Natural killer cell (primary cell): ENCODE results near the gene RNF213. TPM values are rescaled to one million over a fixed set of nuclear protein-coding genes. Genes with fewer than 3 reads are reported as not detected.

Source experiments
- ATAC-seq, 3 donors: fragments of 150-1000 bp in 2 of 3; fragments of 200-7000 bp in 1 of 3; cut with Tn5 transposase; 1 replicate in 1 of 3; 2 replicates in 2 of 3; pipeline ENCODE4 v1.10.0; 2021; ENCODE audit warnings: mild to moderate bottlenecking in 2 of 3, moderate library complexity in 2 of 3
- DNase-seq, 2 donors: peaks; one replicate each; pipeline versions ENCODE4 v3.0.0 to v3.0.0-alpha.2; 2013 to 2021; ENCODE audit warnings: mixed read lengths in 1 of 2
- H3K27ac ChIP-seq: one replicate; pipeline ENCODE4 v1.5.1; 2013; ENCODE audit warnings: mild to moderate bottlenecking, low read length
- H3K27me3 ChIP-seq: one replicate; pipeline ENCODE4 v1.6.1; 2013; ENCODE audit warnings: low read length; ENCODE audit not compliant: control insufficient read depth, insufficient read depth
- H3K36me3 ChIP-seq: one replicate; pipeline ENCODE4 v1.6.1; 2013; ENCODE audit warnings: low read length; ENCODE audit not compliant: control insufficient read depth, insufficient read depth
- H3K4me1 ChIP-seq: one replicate; pipeline ENCODE4 v1.6.1; 2013; ENCODE audit warnings: low read length; ENCODE audit not compliant: control insufficient read depth, insufficient read depth
- H3K4me3 ChIP-seq: one replicate; pipeline ENCODE4 v1.5.1; 2013; ENCODE audit warnings: low read length
- H3K9me3 ChIP-seq: one replicate; pipeline ENCODE4 v1.6.1; 2013; ENCODE audit warnings: low read length; ENCODE audit not compliant: control insufficient read depth, insufficient read depth
- H3K27ac Mint-ChIP-seq, 2 donors: one replicate each; pipeline ENCODE4 v1.8.0; 2022; ENCODE audit warnings: mild to moderate bottlenecking in 2 of 2, mixed read lengths in 2 of 2, moderate library complexity in 1 of 2
- H3K27me3 Mint-ChIP-seq, 2 donors: one replicate each; pipeline ENCODE4 v1.8.0; 2022; ENCODE audit warnings: low read depth in 2 of 2, mixed read lengths in 2 of 2
- H3K36me3 Mint-ChIP-seq: one replicate; pipeline ENCODE4 v1.8.0; 2022; ENCODE audit warnings: mixed read lengths
- H3K4me1 Mint-ChIP-seq, 2 donors: one replicate each; pipeline ENCODE4 v1.8.0; 2022; ENCODE audit warnings: mixed read lengths in 2 of 2
- H3K4me3 Mint-ChIP-seq: one replicate; pipeline ENCODE4 v1.8.0; 2022; ENCODE audit warnings: mild to moderate bottlenecking, moderate library complexity, mixed read lengths
- H3K9me3 Mint-ChIP-seq, 2 donors: one replicate each; pipeline ENCODE4 v1.8.0; 2022; ENCODE audit warnings: mixed read lengths in 2 of 2
- CTCF ChIP-seq: fragments of 200-600 bp; IDR thresholded peaks from one replicate; pipeline ENCODE4 v1.8.0; 2022; ENCODE audit warnings: antibody characterized with exemption
- WGBS: methylation state at CpG from one replicate; pipeline ENCODE4 v1.1.7; 2013; ENCODE audit warnings: missing lambda C conversion rate; ENCODE audit not compliant: insufficient coverage; 5-methylcytosine and 5-hydroxymethylcytosine counted together
- intact Hi-C: fragments of 100-400 bp; cut with micrococcal nuclease; formaldehyde crosslinking; loops from one replicate; pipeline ENCODE4 v1.14.2; 2022
- total RNA-seq, 4 donors: library from RNA; stranded (reverse); fragments of 120-200 nt in 1 of 4; gene quantifications; one replicate each; pipeline versions ENCODE4 v1.2.3 to v1.2.4, GENCODE V29; 2013 to 2022

The RNF213 gene
- total RNA-seq, 3 donors from 2014 or later (not counting 1 experiment from before 2014, with no cell fraction given) = 929 to 1,120 (median 1,060) TPM

- Mint-ChIP-seq H3K9me3 (no peaks in the 10 kb centered on the region), H3K36me3 (peaks cover 10% of the 10 kb centered on the region), H3K27ac (no peak overlapping the region), H3K27me3 (no peaks in the 10 kb centered on the region), H3K4me3 (no peak overlapping the region), H3K4me1 (peaks cover 2 to 11% of the 10 kb centered on the region in 2 donors)
- DNase-seq (no peak), ATAC-seq (peak in 1 of 3 donors; percentile 15)
- H3K4me3 ChIP-seq = no peak overlapping the region
- peaks cover 81% of the 10 kb centered on the region for H3K36me3 ChIP-seq
- WGBS = 95% methylated on average over 8 of the region's 8 CpGs
- no peak overlapping the region for H3K27ac ChIP-seq
- no peaks in the 10 kb centered on the region for H3K9me3 ChIP-seq
- H3K27me3 ChIP-seq = no peaks in the 10 kb centered on the region
- intact Hi-C loops = no loop called here
- no peak for TF ChIP-seq CTCF
- no peaks in the 10 kb centered on the region for H3K4me1 ChIP-seq
These were observed 78.5 kb downstream of the RNF213 start for GRCh38 chr17:80339118-80339517.

DNA sequence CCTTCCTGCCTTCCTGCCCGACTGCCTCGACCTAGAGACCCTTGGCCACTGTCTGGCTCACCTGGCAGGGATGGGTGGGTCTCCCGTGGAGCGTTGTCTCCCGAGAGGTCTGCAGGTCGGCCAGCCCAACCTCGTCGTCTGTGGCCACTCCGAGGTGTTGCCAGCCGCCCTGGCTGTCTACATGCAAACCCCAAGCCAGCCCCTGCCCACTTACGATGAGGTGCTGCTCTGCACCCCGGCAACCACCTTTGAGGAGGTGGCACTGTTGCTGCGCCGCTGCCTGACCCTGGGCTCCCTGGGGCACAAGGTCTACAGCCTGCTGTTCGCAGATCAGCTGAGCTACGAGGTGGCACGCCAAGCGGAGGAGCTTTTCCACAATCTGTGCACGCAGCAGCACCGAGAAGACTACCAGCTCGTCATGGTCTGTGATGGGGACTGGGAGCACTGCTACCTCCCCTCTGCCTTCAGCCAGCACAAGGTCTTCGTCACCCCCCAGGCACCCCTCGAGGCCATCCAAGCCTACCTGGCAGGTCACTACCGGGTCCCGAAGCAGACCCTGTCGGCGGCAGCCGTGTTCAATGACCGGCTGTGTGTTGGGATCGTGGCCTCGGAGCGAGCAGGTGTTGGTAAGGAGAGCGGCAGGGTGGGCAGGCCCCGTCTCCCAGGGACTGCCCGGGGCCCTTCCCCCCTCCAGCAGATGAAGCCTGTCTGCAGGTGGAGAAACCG is 79.2 kb downstream of the RNF213 start:
- H3K4me1 Mint-ChIP-seq = peaks cover 10 to 11% of the 10 kb centered on the region in 2 donors
- no peak overlapping the region for H3K4me3 ChIP-seq
- H3K36me3 ChIP-seq = peaks cover 85% of the 10 kb centered on the region
- H3K27me3 ChIP-seq = no peaks in the 10 kb centered on the region
- DNase-seq (no peak), ATAC-seq (peak in 1 of 3 donors; percentile 19)
- WGBS = 94% methylated on average over 36 of the region's 36 CpGs
- H3K4me3 Mint-ChIP-seq = no peak overlapping the region
- H3K27me3 Mint-ChIP-seq = no peaks in the 10 kb centered on the region
- H3K27ac ChIP-seq = no peak overlapping the region
- no peak overlapping the region for H3K27ac Mint-ChIP-seq
- intact Hi-C loops = no loop called here
- no peaks in the 10 kb centered on the region for H3K9me3 Mint-ChIP-seq
- no peaks in the 10 kb centered on the region for H3K4me1 ChIP-seq
- H3K9me3 ChIP-seq = no peaks in the 10 kb centered on the region
- no peak for TF ChIP-seq CTCF
- H3K36me3 Mint-ChIP-seq = peaks cover 17% of the 10 kb centered on the region

DNA sequence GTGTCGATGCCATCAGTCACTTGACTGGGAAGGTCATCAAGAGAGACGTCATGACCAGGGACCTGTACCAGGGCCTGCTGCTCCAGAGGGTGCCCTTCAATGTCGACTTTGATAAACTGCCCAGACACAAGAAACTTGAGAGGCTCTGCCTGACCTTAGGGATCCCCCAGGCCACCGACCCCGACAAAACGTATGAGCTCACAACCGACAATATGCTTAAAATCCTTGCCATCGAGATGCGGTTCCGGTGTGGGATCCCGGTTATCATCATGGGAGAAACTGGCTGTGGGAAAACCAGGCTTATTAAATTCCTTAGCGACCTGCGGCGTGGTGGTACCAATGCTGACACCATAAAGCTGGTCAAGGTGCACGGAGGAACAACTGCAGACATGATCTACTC is 84.7 kb downstream of the RNF213 start:
- DNase-seq (no peak), ATAC-seq (no peak)
- H3K27ac ChIP-seq = no peak overlapping the region
- Mint-ChIP-seq H3K27me3 (no peaks in the 10 kb centered on the region), H3K4me3 (no peak overlapping the region), H3K4me1 (peaks cover 11 to 24% of the 10 kb centered on the region in 2 donors), H3K36me3 (peaks cover 29% of the 10 kb centered on the region), H3K9me3 (no peaks in the 10 kb centered on the region), H3K27ac (no peak overlapping the region)
- H3K36me3 ChIP-seq = peaks cover 86% of the 10 kb centered on the region
- intact Hi-C loops = no loop called here
- WGBS = 95% methylated on average over 15 of the region's 15 CpGs
- TF ChIP-seq CTCF = no peak
- H3K9me3 ChIP-seq = no peaks in the 10 kb centered on the region
- no peaks in the 10 kb centered on the region for H3K4me1 ChIP-seq
- no peaks in the 10 kb centered on the region for H3K27me3 ChIP-seq
- no peak overlapping the region for H3K4me3 ChIP-seq
